Gastrocnemius medialis (tissue), 4 donors: Measurements from ENCODE around the gene TPRX1.

ENCODE experiments used
- CTCF ChIP-seq, 5 experiments: fragments of 450-650 bp in 3 of 5; fragments of 200-600 bp in 2 of 5; sonication (generic) in 2 of 5; IDR thresholded peaks in 4 of 5; conservative IDR thresholded peaks in 1 of 5; 1 replicate in 4 of 5; 2 replicates in 1 of 5; pipeline ENCODE4 v1.5.1; 2016 to 2019; ENCODE audit warnings: antibody characterized with exemption in 5 of 5, mild to moderate bottlenecking in 3 of 5, moderate library complexity in 3 of 5
- POLR2A ChIP-seq, 2 donors: fragments of 450-650 bp; IDR thresholded peaks; one replicate each; pipeline ENCODE4 v1.6.1; 2017; ENCODE audit warnings: antibody characterized with exemption in 2 of 2, mild to moderate bottlenecking in 2 of 2, moderate library complexity in 2 of 2

GRCh38 chr19:47813995-47814328 is 9.6 kb upstream of the TPRX1 start:
- no peak for TF ChIP-seq CTCF (IDR thresholded peaks at IDR 0.05 in 4 of 5, conservative IDR thresholded peaks at IDR 0.05 in 1 of 5)
- TF ChIP-seq POLR2A (IDR thresholded peaks at IDR 0.05): no peak
